ENCODE results near the gene BRD4.

The BRD4 gene

GRCh38 chr19:15247107-15248014 lies 85.0 kb downstream of the BRD4 start:
- DNase-seq: no peak

DNA sequence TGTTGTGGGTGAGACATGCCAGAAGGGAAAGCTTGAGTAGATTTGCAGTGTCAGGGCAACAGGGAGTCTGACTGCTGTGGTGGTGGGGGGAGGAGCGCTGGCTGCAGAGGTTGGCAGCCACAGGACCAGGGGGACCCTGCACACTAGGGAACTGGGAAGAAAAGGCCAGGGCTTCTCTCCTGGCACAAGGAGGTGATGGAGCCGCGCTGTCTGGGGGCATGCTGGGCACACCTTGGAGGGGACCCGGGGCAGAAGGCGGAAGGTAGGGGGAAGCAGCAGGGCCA lies 86.2 kb downstream of the BRD4 start:
- no peak for DNase-seq

DNA sequence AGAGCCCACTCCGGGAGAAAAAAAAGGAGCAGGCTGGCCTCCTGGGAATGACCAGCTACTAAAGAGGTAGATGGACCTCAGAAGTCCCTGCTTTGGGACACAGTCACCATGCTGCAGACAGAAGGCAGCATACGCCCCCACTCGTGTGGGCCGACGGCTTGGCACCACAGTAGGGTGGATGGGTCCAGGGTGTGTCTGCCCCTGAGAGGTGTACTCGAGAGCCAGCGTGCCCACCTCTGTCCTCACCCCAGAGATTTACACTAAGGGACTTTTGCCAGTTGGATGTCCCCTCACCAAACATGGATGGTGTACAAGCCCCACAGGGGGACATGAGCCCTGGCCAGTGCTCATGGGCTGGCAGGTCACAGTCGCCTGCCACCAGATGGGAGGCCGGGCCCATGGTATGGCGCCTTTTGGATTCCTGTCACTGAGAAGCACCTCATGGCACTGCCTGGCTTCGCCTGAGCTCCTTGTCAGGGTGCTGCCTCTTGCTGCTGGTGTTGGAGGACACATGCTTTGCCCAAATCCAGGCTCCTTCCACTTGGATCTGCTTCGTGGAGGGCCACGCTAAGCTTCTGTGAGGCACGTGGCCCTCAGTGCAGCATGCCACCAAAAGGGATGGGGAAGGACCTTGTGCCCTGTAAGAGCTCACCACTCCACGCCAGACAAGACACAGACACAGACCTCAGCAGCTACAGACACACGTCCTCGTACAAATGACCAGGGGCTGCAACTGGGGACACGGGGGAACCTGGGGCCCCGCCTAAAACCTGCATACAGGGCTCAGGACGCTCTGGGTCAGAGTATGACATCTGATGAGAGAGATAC lies 86.8 kb downstream of the BRD4 start:
- DNase-seq: no peak

- DNase-seq: no peak
Measured at GRCh38 chr19:15244808-15245207, 87.5 kb downstream of the BRD4 start.

GRCh38 chr19:15244106-15244803 lies 88.1 kb downstream of the BRD4 start:
- DNase-seq: no peak

- DNase-seq: no peak
Measured at GRCh38 chr19:15243236-15243957, 88.9 kb downstream of the BRD4 start.

GRCh38 chr19:15241259-15241910 lies 91.0 kb downstream of the BRD4 start:
- DNase-seq: no peak

- DNase-seq: no peak
Measured at GRCh38 chr19:15240515-15240914, 91.8 kb downstream of the BRD4 start.

DNA sequence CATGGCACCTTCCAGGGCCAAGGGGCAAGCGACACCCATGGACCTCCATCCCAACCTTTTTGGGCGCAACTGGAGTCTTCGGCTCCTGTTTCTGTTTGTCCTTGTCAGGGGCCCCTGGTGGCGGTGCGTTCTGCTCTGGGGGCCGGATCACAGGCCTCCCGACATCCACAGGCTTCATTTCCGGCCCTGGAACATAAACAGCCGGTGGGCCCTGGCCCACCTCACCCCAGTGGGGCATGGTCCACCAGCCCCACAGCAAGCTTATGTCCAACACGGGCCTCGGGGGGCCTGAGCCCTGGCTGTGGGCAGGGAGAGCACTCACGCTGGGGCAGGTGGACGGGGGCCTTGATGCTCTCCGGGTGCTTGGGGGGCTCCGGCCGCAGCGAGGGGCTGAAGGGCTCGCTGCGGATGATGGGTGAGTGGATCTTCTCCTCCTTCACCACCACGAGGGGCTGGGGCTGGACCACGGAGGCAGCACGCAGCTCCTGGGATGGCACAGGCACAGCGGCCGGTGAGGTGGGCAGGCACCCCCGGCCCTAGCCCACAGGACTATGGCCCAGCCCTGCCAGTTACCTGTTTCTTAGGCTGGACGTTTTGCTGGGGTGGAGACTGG lies 92.9 kb downstream of the BRD4 start:
- no peak for DNase-seq

GRCh38 chr19:15238639-15239155 lies 93.6 kb downstream of the BRD4 start:
- DNase-seq: no peak

GRCh38 chr19:15237759-15238638 lies 94.3 kb downstream of the BRD4 start:
- DNase-seq: no peak

DNA sequence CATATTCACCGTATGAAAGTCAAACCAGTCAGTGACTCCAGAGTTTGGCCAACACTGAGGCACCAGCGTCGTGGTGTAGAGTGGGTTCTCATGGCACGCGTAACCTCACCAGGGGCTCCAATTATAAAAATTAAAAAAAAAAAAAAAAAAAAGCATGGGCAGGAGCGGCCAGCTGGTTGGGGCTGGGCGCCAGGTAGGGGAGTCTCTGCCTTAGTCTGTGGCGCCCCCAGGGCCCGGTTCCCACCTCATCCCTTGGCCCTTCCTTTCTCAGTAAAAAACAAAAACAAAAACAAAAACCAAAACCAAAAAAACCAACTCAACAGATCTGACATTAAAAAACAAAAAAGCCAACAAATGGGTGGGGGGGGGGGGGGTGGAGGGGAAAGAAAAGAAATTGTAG lies 95.5 kb downstream of the BRD4 start:
- DNase-seq: no peak

- DNase-seq: no peak
Measured at GRCh38 chr19:15235781-15236180, 96.6 kb downstream of the BRD4 start.

DNA sequence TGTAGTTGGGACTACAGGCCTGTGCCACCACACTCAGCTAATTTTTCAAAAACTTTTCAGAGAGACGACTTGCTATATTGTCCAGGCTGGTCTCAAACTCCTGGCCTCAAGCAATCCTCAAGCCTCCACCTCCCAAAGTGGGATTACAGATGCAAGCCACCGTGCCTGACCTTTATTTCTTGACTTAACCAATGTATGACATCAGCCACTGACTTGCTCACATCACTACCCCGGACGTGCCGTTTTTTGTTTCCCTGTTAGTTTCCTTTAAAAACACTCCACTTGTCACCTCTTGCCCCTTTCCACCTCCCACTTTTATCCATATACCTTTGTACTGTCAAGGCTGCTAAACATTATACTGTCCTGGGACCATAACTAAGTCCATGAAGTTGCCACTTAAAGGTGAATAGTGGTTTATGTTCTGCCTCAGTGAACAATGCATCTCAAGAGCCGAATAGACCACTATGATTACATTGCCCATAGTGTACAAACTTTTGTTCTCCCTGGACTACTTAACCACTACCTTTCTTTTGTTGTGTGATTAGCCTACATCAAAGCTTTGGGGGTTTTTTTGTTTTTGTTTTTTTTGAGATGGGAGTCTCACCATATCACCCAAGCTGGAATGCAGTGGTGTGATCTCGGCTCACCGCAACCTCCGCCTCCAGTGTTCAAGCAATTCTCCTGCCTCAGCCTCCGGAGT lies 97.8 kb downstream of the BRD4 start:
- no peak for DNase-seq

DNA sequence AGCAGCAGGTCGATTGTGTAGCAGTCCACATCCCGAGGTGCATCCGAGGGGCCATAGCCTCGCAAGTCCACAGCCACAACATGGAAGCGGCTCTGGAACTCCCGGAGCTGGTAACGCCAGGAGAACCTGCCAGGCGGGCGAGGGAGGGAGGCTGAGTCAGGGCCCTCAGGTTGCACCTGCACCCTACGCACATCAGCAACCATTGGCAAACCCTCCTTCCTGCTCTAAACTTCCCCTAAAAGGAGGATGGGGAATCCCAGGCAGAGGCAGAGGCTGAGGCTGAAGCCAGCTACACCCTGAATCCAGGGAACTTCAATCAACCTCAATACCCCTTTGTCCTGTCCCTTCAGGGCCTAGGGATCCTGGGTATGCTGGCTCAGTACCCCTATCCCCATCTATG lies 101.1 kb downstream of the BRD4 start:
- DNase-seq: no peak

- DNase-seq: no peak
Measured at GRCh38 chr19:15227261-15227660, 105.1 kb downstream of the BRD4 start.

DNA sequence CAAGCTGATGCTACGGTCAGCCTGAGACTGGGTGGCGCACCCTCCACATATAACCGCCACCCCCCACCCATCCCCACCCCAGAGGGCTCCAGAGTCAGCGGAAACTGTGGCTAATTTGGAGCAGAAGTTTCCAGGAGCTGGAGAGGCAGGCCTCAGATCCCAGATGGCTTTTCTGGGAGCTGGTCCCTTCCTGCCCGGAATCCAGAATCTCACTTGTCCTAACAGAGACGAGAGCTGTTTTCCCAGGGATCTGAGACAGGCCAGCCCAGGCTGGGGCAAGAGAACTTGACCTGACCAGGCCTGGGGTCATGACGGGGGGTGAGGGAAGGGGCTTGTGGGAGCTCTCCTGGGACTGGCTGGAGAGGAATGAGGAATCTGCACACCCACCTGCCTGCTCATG lies 106.6 kb downstream of the BRD4 start:
- DNase-seq: no peak

DNA sequence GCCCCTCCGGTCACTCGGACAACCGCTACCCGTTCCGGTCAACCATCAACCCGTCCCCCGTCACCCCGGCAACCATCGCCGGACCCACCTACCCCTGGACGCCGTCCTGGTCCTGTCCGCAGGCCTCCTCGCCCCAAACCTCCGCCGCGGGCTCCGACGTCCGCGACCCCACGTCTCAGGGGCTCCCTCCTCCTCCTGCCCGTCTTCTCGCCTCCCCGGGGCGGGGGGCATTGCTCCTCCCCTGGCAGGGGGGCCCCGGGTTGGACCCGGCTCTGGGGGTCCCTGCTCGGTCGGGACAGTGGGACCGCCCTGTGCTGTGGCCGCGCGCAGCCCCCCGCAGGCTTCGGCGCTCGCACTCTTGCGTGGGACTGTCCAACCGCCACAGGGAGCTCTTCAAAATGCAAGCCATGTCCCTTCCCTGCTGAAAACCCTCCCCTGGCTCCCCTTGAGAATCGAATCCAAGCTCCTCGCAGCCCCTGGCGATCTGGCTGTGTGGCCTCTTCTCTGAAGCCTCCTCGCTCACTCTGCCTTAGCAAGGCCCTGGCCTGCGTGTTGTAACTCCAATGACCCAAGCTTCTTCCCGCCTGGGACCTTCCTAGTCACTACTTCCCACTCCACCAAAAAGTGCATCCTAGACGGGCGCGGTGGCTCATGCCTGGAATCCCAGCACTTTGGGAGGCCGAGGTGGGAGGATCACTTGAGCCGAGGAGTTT lies 108.5 kb downstream of the BRD4 start:
- no peak for DNase-seq

All from activated naive CD4-positive, alpha-beta T cell treated with anti-CD3 and anti-CD28 coated beads, Interleukin-2, amount 50 U/mL, for 16 hours (primary cell).